ENCODE measurements around the gene DNAJB6.

DNA sequence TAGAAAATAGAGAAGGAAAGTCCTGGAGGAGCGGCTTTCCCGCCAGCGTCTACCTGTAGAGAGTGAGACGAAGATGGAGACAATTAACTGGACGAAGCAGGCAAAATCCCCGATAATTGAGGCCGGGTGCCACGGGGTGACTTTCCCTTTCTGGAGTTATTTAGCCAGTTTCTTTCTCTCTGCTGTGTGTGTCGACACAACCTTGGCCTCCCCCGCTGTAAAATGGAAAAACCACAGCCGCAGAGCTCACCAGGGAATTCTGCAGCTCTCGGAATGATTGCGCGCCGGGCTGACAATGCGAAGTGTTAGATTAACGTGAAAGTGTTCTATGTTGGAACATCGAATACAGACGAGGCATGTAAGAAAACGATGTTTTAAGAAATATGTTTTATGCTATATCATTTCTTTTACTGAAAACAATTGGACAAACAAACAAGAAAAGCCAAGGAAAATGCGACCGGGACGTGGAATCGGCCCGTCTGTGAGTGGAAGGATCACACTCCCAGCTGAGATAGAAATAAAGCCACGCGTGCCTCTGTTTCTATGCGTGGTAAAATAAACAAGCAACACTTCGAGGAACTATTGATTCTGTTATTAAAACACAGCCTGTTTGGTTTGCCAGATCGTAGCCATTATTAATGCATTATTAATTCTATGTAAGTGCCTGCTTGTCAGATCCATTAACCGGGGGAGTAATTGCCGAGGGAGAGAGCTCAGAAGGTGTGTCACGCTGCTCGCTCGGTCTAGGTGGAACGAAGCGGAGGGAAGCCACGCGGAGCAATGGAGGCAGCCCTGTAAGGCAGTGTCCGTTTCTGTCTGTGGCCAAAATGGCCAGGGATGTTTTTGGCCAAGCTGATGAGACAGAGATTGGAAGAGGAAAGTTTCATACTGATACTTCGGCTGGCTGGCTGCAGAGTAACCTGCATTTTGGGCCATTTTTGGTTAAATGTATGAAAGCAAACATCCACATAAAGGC, 129.4 kb downstream of the DNAJB6 start:
- TF ChIP-seq, protein P1, sequence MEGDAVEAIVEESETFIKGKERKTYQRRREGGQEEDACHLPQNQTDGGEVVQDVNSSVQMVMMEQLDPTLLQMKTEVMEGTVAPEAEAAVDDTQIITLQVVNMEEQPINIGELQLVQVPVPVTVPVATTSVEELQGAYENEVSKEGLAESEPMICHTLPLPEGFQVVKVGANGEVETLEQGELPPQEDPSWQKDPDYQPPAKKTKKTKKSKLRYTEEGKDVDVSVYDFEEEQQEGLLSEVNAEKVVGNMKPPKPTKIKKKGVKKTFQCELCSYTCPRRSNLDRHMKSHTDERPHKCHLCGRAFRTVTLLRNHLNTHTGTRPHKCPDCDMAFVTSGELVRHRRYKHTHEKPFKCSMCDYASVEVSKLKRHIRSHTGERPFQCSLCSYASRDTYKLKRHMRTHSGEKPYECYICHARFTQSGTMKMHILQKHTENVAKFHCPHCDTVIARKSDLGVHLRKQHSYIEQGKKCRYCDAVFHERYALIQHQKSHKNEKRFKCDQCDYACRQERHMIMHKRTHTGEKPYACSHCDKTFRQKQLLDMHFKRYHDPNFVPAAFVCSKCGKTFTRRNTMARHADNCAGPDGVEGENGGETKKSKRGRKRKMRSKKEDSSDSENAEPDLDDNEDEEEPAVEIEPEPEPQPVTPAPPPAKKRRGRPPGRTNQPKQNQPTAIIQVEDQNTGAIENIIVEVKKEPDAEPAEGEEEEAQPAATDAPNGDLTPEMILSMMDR (IDR thresholded peaks at IDR 0.05) = no peak
- TF ChIP-seq SIN3A (IDR thresholded peaks at IDR 0.05; ENCODE audit: borderline replicate concordance, insufficient read depth, low read depth, low read length) (no peak), POLR2AphosphoS5 (IDR thresholded peaks at IDR 0.05; ENCODE audit: low read depth, low read length) (no peak), TCF7L2 (IDR thresholded peaks at IDR 0.05; ENCODE audit: low read depth, low read length) (no peak)
